HEK293 (cell line): ENCODE measurements around the gene RIPOR1.
A peak's percentile ranks its signal among the peaks of the same experiment; 100 is the strongest.

ENCODE experiments used
- ATF2 ChIP-seq: fragments of 450-650 bp; formaldehyde crosslinking; IDR thresholded peaks from 2 replicates; pipeline ENCODE4 v1.5.1; 2016; ENCODE audit warnings: missing biosample characterization, missing genetic modification characterization, low read depth
- BCL6B ChIP-seq: fragments of 450-650 bp; formaldehyde crosslinking; IDR thresholded peaks from 2 replicates; pipeline ENCODE4 v1.5.1; 2017; ENCODE audit warnings: missing biosample characterization, missing genetic modification characterization
- CTCF ChIP-seq: fragments of 450-650 bp; formaldehyde crosslinking; IDR thresholded peaks from 2 replicates; pipeline ENCODE4 v1.5.1; 2016; ENCODE audit warnings: missing biosample characterization, missing genetic modification characterization
- HOXA7 ChIP-seq: sonication (generic); formaldehyde crosslinking; IDR thresholded peaks from 2 replicates; pipeline ENCODE4 v1.8.1; 2022; ENCODE audit warnings: missing genetic modification reagents, borderline replicate concordance
- KLF8 ChIP-seq: fragments of 450-650 bp; formaldehyde crosslinking; IDR thresholded peaks from 2 replicates; pipeline ENCODE4 v1.5.1; 2016; ENCODE audit warnings: missing biosample characterization, missing genetic modification characterization
- PRDM4 ChIP-seq: fragments of 450-650 bp; formaldehyde crosslinking; IDR thresholded peaks from 2 replicates; pipeline ENCODE4 v1.5.1; 2017; ENCODE audit warnings: missing biosample characterization, missing genetic modification characterization
- SP3 ChIP-seq: fragments of 450-650 bp; formaldehyde crosslinking; IDR thresholded peaks from 2 replicates; pipeline ENCODE4 v1.5.1; 2016; ENCODE audit warnings: missing biosample characterization, missing genetic modification characterization
- WT1 ChIP-seq: fragments of 450-650 bp; formaldehyde crosslinking; IDR thresholded peaks from 2 replicates; pipeline ENCODE4 v1.5.1; 2016; ENCODE audit warnings: missing biosample characterization, missing genetic modification characterization
- ZBTB20 ChIP-seq: fragments of 450-650 bp; formaldehyde crosslinking; IDR thresholded peaks from 2 replicates; pipeline ENCODE4 v1.5.1; 2016; ENCODE audit warnings: missing biosample characterization, missing genetic modification characterization
- ZEB2 ChIP-seq: fragments of 450-650 bp; formaldehyde crosslinking; IDR thresholded peaks from 2 replicates; pipeline ENCODE4 v1.5.1; 2016; ENCODE audit warnings: missing biosample characterization, missing genetic modification characterization
- ZNF10 ChIP-seq: fragments of 450-650 bp; formaldehyde crosslinking; IDR thresholded peaks from 2 replicates; pipeline ENCODE4 v1.5.1; 2017; ENCODE audit warnings: missing biosample characterization, missing genetic modification characterization
- ZNF132 ChIP-seq: fragments of 450-650 bp; formaldehyde crosslinking; IDR thresholded peaks from 2 replicates; pipeline ENCODE4 v1.5.1; 2017; ENCODE audit warnings: missing biosample characterization, missing genetic modification characterization, borderline replicate concordance
- ZNF138 ChIP-seq: fragments of 450-650 bp; formaldehyde crosslinking; IDR thresholded peaks from 2 replicates; pipeline ENCODE4 v1.5.1; 2016; ENCODE audit warnings: missing biosample characterization, missing genetic modification characterization, borderline replicate concordance
- ZNF155 ChIP-seq: fragments of 450-650 bp; formaldehyde crosslinking; IDR thresholded peaks from 2 replicates; pipeline ENCODE4 v1.5.1; 2016; ENCODE audit warnings: missing biosample characterization, missing genetic modification characterization
- ZNF16 ChIP-seq: fragments of 450-650 bp; formaldehyde crosslinking; IDR thresholded peaks from 2 replicates; pipeline ENCODE4 v1.5.1; 2016; ENCODE audit warnings: low read depth, missing biosample characterization, missing genetic modification characterization
- ZNF184 ChIP-seq: fragments of 450-650 bp; IDR thresholded peaks from 2 replicates; pipeline ENCODE4 v1.5.1; 2018; ENCODE audit warnings: missing biosample characterization, mild to moderate bottlenecking, missing genetic modification characterization
- ZNF37A ChIP-seq: fragments of 450-650 bp; IDR thresholded peaks from 2 replicates; pipeline ENCODE4 v1.5.1; 2018; ENCODE audit warnings: missing biosample characterization, missing genetic modification characterization
- ZNF473 ChIP-seq: fragments of 450-650 bp; formaldehyde crosslinking; IDR thresholded peaks from 2 replicates; pipeline ENCODE4 v1.5.1; 2017; ENCODE audit warnings: missing biosample characterization, missing genetic modification characterization
- ZNF518A ChIP-seq: fragments of 450-650 bp; formaldehyde crosslinking; conservative IDR thresholded peaks from 2 replicates; pipeline ENCODE4 v1.5.1; 2016; ENCODE audit warnings: low read depth, missing biosample characterization, missing genetic modification characterization
- ZNF701 ChIP-seq: fragments of 450-650 bp; formaldehyde crosslinking; IDR thresholded peaks from 2 replicates; pipeline ENCODE4 v1.5.1; 2016; ENCODE audit warnings: missing biosample characterization, missing genetic modification characterization
- ZNF76 ChIP-seq: fragments of 450-650 bp; formaldehyde crosslinking; IDR thresholded peaks from 2 replicates; pipeline ENCODE4; 2016; ENCODE audit warnings: low read depth, missing biosample characterization, missing genetic modification characterization, borderline replicate concordance
- ZNF843 ChIP-seq: fragments of 450-650 bp; formaldehyde crosslinking; IDR thresholded peaks from 2 replicates; pipeline ENCODE4 v1.5.1; 2016; ENCODE audit warnings: missing biosample characterization, missing genetic modification characterization
- ZSCAN18 ChIP-seq: fragments of 450-650 bp; formaldehyde crosslinking; IDR thresholded peaks from 2 replicates; pipeline ENCODE4 v1.5.1; 2016; ENCODE audit warnings: missing biosample characterization, missing genetic modification characterization

The RIPOR1 gene

GRCh38 chr16:67480833-67481560 is 47.6 kb upstream of the RIPOR1 start, which contains the start of gene ATP6V0D1 (continued):
- peak; percentile 87 for TF ChIP-seq SP3 (tag by site-specific recombination)
- no peak for TF ChIP-seq ZNF37A
- TF ChIP-seq ZNF16 (tag by site-specific recombination) = no peak
- peak; percentile 96 for TF ChIP-seq CTCF
- TF ChIP-seq ATF2 (tag by site-specific recombination) = no peak
- no peak for TF ChIP-seq ZNF138 (tag by site-specific recombination)
- no peak for TF ChIP-seq ZNF701
- peak; percentile 78 for TF ChIP-seq ZNF843 (tag by site-specific recombination)
- TF ChIP-seq ZSCAN18 (tag by site-specific recombination) = no peak
- peak; percentile 43; the same call in 1 of the 2 replicates for TF ChIP-seq ZNF518A
- peak; percentile 56; the same call in 1 of the 2 replicates for TF ChIP-seq KLF8 (tag by site-specific recombination)
- TF ChIP-seq HOXA7 = no peak
- TF ChIP-seq ZNF155 (tag by site-specific recombination) = no peak
- TF ChIP-seq PRDM4 (tag by site-specific recombination) = 0 out of 2 replicates have a peak, but pooled peaks have one; percentile 6
- TF ChIP-seq ZNF76 (tag by site-specific recombination) = peak; percentile 86
- peak; percentile 15; the same call in 1 of the 2 replicates for TF ChIP-seq WT1 (tag by site-specific recombination)
- no peak for TF ChIP-seq ZNF10
- TF ChIP-seq BCL6B (tag by site-specific recombination) = no peak
- TF ChIP-seq ZNF132 (tag by site-specific recombination) = no peak
- peak; percentile 60; the same call in 1 of the 2 replicates for TF ChIP-seq ZEB2 (tag by site-specific recombination)
- no peak for TF ChIP-seq ZNF473
- no peak for TF ChIP-seq ZNF184 (tag by site-specific recombination)
- peak; percentile 82 for TF ChIP-seq ZBTB20 (tag by site-specific recombination)
